Measurements from ENCODE around the gene KLHL40. TPM values are rescaled to one million over a fixed set of nuclear protein-coding genes. Genes with fewer than 3 reads are reported as not detected.

The KLHL40 gene
- total RNA-seq, 1 donor from 2014 or later = 0.57 TPM

DNA sequence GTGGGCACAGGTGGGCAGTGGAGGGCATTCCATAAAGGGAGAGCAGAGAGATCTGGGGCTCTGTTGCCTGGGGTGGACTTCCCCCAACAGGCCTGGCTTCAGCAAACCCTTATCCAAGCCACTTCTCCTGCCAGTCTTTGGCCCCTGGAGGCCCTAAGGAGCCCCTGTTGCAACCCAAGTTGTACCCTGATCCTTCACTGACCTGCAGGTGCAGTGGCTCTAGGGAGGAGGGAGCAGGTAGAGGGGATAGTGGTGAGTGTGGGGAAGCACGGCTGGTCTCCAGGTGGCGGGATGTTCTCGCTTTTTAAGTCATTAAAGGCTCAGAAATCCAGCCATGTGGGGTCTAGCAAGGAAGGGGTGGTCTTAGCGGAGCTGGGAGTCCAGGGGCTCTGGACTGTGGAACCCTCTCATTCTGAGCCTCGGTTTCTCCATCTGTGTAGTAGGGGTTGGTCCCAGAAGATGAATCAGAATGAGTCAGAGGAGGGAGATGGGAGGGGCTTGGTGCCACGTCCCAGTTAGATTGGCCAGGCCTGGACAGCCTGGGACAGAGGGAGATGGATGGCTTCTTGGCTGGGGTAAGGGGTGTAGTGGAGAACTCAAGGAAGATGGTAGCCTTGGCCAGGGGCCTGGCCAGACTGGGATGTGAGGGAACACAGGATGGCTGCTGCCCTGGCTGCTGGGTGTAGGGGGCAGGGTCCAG is 29.2 kb upstream of the KLHL40 start:
- peak; percentile 69 for DNase-seq (ENCODE audit: low spot score)

DNA sequence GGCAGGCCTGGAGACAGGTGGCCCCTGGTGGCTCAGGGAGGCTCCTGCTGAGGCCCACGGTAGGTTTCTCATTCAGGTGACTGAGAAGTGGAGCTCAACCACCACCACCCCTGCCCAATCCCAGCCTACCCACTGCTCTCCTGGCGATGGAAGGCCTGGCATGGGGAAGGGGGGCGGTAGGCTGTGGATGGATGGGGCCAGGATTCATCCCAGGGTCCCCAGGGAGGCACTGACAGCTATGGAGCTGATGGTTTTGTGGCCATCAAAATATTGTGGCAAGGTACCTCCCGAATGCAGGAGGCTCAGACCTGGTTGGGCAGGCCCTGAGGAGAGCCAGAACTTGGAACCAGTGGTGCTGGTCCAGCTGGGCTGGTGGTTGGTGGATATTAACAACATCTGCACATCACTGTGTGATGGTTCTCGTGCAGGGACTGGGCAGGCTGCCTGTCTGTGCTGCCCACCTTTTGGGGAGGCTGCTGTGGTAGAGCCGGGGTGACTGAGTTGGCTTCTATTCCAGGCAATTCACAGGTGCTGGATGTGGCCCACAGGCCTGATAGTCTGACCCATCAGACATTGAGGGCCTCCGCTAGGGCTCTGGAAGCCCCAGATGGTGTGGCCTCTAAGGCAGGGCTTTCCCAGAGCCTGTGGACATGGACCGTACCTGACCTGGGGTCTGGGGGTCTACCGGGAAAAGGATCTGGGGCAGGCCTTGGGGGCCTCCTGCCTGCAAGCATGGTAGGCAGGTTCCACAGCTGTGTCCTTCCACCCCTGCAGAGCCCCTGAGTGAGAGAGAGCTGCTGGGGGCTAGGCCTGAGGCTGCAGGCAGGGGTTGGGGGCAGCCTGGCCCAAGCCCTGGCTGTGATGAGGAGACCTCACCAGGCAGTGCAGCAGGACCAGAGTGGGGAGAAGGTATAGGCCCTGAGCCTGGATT is 28.4 kb upstream of the KLHL40 start:
- peak; percentile 74 for DNase-seq (ENCODE audit: low spot score)
- intact Hi-C loops (cut with DNase I) = no loop called here

More for the DNA sequence above, 29.2 kb upstream of the KLHL40 start:
- intact Hi-C loops (cut with DNase I) = loop anchor here (2.0 kb wide), 2 partner anchors 27 to 73 kb away; no protein-coding TSS in a partner anchor

GRCh38 chr3:42657675-42658074 is 27.7 kb upstream of the KLHL40 start:
- no peak for DNase-seq (ENCODE audit: low spot score)
- intact Hi-C loops (cut with DNase I) = no loop called here

DNA sequence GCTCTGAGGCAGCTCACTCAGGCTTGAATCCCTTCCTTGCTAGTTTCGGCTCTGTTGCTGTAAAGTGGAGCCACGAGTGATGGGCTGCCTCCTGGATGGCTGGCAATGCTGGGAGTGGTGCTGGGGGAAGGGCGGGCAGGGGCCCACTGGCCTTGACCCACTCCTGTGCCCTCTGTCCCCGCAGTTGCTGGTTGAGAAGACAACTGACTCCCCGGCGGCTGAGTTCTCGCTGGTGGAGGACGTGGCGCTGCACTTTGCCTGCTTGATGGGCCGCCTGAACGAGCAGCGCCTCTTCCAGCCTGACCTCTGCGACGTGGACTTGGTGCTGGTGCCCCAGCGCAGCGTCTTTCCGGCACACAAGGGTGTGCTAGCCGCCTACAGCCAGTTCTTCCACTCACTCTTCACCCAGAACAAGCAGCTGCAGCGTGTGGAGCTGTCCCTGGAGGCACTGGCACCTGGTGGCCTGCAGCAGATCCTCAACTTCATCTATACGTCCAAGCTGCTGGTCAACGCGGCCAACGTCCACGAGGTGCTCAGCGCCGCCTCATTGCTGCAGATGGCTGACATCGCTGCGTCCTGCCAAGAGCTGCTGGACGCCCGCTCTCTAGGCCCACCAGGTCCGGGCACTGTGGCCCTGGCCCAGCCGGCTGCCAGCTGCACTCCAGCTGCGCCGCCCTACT is 27.1 kb upstream of the KLHL40 start:
- intact Hi-C loops (cut with DNase I) = no loop called here
- peak; percentile 71 for DNase-seq (ENCODE audit: low spot score)

DNA sequence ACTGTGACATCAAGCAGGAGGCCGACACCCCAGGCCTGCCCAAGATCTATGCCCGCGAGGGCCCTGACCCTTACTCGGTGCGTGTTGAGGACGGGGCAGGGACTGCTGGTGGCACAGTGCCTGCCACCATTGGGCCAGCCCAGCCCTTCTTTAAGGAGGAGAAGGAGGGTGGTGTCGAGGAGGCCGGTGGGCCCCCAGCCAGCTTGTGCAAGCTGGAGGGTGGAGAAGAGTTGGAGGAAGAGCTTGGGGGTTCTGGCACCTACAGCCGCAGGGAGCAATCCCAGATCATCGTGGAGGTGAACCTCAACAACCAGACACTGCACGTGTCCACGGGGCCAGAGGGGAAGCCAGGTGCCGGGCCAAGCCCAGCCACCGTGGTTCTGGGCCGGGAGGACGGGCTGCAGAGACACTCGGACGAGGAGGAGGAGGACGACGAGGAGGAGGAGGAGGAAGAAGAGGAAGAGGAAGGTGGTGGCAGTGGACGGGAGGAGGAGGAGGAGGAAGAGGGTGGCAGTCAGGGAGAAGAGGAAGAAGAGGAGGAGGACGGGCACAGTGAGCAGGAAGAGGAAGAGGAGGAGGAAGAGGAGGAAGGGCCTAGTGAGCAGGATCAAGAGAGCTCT is 26.5 kb upstream of the KLHL40 start:
- no peak for DNase-seq (ENCODE audit: low spot score)
- intact Hi-C loops (cut with DNase I) = no loop called here

- no peak for DNase-seq (ENCODE audit: low spot score)
- intact Hi-C loops (cut with DNase I) = loop anchor here (2.0 kb wide), 1 partner anchor 41 kb away; no protein-coding TSS in a partner anchor
These were observed 25.7 kb upstream of the KLHL40 start for GRCh38 chr3:42659451-42660130.

- DNase-seq (ENCODE audit: low spot score) = no peak
- intact Hi-C loops (cut with DNase I) = loop anchor here (2.0 kb wide), 1 partner anchor 41 kb away; no protein-coding TSS in a partner anchor
These were observed 25.1 kb upstream of the KLHL40 start for GRCh38 chr3:42660131-42660715.

- intact Hi-C loops (cut with DNase I) = loop anchor here (2.0 kb wide), 1 partner anchor 40 kb away; no protein-coding TSS in a partner anchor
- DNase-seq (ENCODE audit: low spot score) = no peak
These were observed 24.4 kb upstream of the KLHL40 start for GRCh38 chr3:42660898-42661297.

- DNase-seq (ENCODE audit: low spot score) = no peak
- intact Hi-C loops (cut with DNase I) = loop anchor here (2.0 kb wide), 1 partner anchor 39 kb away; no protein-coding TSS in a partner anchor
These were observed 23.7 kb upstream of the KLHL40 start for GRCh38 chr3:42661593-42662022.

DNA sequence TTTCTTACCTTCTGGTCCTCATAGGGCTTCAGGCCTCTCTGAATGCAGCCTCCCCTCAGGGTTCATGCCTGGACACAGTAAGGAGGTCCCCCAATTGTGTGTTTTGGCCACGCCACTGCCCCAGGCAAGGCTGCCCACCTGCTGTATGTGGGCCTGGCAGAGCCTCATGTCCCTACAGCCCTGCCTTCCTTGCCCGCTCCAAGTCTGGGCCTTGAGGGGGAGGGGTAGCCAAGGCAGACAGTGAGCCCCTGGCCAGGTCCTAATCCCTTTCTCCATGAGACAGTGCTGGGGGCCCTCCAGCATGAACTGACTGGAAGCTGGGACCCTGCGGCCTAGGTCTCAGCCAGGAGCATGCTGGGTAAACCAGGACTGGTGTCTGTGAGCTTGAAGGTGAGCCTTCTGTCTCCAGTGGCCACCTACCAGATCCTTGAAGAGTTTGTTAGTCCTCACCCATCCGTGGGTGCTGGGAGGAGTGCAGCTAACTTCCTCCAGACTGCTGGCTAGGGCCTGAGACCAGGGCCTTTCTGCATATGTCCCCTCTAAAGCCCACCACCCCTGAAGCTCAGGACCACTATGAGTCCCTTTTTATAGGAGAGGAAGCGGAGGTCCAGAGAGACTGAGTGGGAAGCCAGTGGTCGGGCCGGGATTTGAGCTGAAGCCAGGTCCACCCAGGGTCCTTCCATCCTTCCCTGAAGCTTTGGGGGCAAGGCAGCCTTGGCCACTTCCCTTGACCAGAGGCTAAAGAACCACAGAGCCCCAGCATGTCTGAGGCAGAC is 23.1 kb upstream of the KLHL40 start:
- peak; percentile 47 for DNase-seq (ENCODE audit: low spot score)
- intact Hi-C loops (cut with DNase I) = no loop called here

DNA sequence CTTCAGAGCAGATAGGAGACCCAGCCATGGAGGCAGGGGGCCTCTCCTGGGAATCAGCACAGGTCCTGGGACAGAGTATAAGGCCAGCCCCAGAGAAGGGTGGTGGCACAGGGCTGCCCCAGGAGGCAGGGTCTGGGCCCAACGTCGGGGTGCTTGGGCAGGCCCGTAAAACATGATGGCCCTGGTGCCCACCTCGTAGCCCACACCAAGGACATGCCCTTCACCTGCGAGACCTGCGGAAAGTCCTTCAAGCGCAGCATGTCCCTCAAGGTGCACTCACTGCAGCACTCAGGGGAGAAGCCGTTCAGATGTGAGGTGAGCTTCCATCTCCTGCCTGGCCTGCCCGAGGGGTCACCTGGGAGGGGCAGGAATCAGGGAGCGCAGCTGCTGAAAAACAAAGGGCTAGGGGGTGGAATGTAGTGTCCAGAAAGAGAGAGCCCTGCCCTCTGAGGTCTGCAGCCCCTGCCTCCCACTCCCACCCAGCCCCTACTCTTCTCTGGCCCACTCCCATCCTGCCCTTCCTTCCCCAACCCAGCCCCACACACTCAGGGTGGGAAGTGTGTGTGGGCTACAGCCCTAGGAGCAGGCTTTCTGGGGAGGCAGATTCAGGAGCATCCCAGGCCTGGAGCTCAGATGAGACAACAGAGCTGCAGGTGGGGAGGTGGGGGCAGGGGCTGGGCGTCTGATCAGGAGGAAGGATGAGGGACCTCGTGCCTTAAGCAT is 22.4 kb upstream of the KLHL40 start:
- DNase-seq (ENCODE audit: low spot score) = peak; percentile 75
- intact Hi-C loops (cut with DNase I) = no loop called here

DNA sequence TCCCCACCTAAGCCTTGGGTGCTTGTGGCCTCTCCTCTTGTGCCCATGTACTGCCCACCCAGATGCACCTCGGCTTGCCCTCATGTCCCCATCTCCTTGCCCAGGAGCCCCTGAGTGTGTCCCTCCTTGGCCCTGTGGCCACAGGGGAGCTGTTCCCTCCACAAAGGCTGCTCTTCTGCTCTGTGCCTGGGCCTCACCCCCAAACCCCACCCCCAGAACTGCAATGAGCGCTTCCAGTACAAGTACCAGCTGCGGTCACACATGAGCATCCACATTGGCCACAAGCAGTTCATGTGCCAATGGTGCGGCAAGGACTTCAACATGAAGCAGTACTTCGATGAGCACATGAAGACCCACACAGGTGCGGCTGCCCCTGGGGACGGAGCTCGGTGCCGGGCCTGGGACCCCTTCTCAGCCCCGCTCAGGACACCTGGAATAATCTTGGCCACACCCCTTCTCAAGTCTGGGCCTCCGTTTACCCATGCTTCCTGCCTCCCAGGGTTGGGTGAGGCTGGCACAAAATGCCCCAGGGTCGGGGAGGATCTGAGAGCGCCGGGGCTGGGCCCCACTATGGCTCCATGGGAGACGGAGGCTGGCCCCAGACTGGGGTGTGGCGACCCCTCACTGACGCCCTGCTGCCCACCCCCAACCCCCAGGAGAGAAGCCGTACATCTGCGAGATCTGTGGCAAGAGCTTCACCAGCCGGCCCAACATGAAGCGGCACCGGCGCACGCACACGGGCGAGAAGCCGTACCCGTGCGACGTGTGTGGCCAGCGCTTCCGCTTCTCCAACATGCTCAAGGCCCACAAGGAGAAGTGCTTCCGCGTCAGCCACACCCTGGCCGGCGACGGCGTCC is 21.5 kb upstream of the KLHL40 start:
- DNase-seq (ENCODE audit: low spot score) = peak; percentile 72
- intact Hi-C loops (cut with DNase I) = no loop called here

DNA sequence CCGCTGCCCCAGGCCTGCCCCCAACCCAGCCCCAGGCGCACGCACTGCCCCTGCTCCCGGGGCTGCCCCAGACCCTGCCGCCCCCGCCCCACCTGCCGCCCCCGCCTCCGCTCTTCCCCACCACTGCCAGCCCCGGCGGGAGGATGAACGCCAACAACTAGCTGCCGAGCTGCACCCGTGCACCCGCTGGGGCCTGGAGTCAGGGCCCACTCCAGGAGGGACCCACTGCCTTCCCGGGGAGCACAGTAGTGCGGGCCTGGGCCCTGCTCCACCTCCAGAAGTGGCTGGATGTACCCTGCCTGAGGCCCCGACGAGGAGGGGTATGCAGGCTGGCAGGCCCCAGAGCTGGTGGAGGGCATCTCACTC is 20.9 kb upstream of the KLHL40 start:
- no peak for DNase-seq (ENCODE audit: low spot score)
- intact Hi-C loops (cut with DNase I) = no loop called here

DNA sequence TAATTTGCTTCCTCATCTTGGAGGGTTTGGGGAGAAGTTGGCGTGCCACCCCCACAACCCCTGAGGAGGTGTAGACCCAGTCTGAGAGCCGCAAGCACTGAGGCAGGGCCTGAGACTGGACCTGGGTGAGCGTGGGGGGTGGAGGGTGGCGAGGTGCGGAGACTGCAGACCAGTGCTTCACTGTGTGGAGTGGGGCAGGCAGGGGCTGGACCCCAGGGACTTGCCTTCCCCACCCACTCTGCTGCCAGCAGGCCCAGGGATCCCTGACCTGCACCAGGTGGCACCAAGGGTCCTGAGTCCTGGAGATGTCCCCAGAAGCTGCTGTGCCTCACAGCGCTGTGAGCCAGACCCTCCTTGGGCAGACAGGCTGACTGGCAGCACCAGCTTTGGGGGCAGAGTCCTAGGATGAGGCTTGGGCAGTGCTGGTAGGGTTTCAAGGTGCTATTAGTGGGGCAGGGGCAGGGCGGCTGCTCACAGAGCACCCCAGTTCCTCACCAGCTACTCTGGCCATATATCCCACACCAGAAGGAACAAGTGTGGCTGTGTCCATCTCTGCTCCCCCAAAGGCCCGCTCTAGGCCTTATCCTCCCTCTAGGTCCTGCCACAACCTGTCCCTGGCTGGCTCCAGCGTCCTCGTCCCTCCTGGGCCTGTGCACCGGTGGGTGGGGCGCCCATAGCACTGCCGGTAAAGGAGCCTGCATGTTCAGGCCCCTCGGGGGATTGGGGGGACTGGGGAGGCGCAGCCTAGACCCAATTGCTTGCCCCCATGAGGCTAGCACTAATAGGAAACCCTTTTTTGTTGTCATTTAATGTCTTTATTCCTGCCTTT is 20.1 kb upstream of the KLHL40 start:
- intact Hi-C loops (cut with DNase I) = no loop called here
- DNase-seq (ENCODE audit: low spot score) = peak; percentile 70

- intact Hi-C loops (cut with DNase I) = no loop called here
- DNase-seq (ENCODE audit: low spot score) = peak; percentile 63
These were observed 19.3 kb upstream of the KLHL40 start for GRCh38 chr3:42666022-42666421.

All from cardiac septum (tissue), 1 donor.